ENCODE measurements around the gene IMMP2L. TPM values are rescaled to one million over a fixed set of nuclear protein-coding genes. Genes with fewer than 3 reads are reported as not detected.

IMMP2L gene
- total and polyA plus RNA-seq, 2 of the 4 experiments (the other 2 are of a cell fraction): 5.8 to 9.3 TPM

DNA sequence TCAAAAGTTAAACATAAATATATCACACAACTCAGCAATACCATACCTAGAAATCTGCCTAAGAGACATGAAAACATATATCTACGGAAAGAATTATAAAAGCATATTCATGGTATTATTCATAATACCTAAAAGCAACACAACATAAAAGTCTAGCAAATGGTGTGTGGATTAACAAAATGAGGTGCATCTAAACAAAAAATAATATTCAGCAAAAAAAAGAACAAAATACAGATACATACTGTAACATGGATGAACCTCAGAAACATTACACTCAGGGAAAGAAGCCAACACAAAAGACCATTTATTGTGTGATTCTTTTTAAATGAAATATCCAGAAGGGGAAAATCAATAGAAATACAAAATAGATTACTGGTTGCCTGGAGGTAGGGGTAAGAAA, 155.0 kb downstream of the IMMP2L start:
- no peak overlapping the region for H4K5ac ChIP-seq (ENCODE audit: low read depth, low read length)
- H3K9me3 ChIP-seq (ENCODE audit: control insufficient read depth, insufficient read depth, low read length): no peaks in the 10 kb centered on the region
- no peak overlapping the region for H3K4ac ChIP-seq (ENCODE audit: low read depth, low read length)
- no peak overlapping the region for H3K4me2 ChIP-seq (ENCODE audit: low read depth, low read length)
- peaks cover 4% of the 10 kb centered on the region; the same call in 1 of the 2 replicates for H3K4me1 ChIP-seq (ENCODE audit: control insufficient read depth, insufficient read depth, low read length)
- no peak overlapping the region for H3K4me3 ChIP-seq (ENCODE audit: insufficient read depth, low read depth, low read length)
- in situ Hi-C loops (cut with MboI; ENCODE audit: low sequenced_read_pairs): no loop called here
- dilution Hi-C loops (cut with HindIII; ENCODE audit: low sequenced_read_pairs, unreplicated experiment): no loop called here
- H2BK5ac ChIP-seq (ENCODE audit: low read depth, low read length, poor library complexity, severe bottlenecking): no peak overlapping the region
- no peak overlapping the region for H2AFZ ChIP-seq (replicated peaks; ENCODE audit: low read length, poor library complexity)
- no peaks in the 10 kb centered on the region; the same call in 1 of the 2 replicates for H3K9me1 ChIP-seq (ENCODE audit: insufficient read depth, low read length)
- no peak overlapping the region for H3K27ac ChIP-seq (ENCODE audit: insufficient read depth, low read length)
- H3K14ac ChIP-seq (replicated peaks; ENCODE audit: low read depth, low read length): no peak overlapping the region
- no peak overlapping the region for H3K18ac ChIP-seq (ENCODE audit: low read depth, low read length)
- DNase-seq (no peak), ATAC-seq (ENCODE audit: low read depth) (no peak)
- no peak overlapping the region for H2BK120ac ChIP-seq (ENCODE audit: low read depth, low read length)
- H4K8ac ChIP-seq (ENCODE audit: low read depth in 2 of 2, low read length in 2 of 2): no peak overlapping the region
- no peak overlapping the region for H3K56ac ChIP-seq (ENCODE audit: extremely low read depth, insufficient read depth, low read length)
- ChIA-PET CTCF (no interaction called here), POLR2A (ENCODE audit: unreplicated experiment) (no interaction called here)
- H3K9ac ChIP-seq (ENCODE audit: low read depth, low read length): no peak overlapping the region
- no peaks in the 10 kb centered on the region for H3K36me3 ChIP-seq (ENCODE audit: control insufficient read depth, insufficient read depth, low read length)
- no peaks in the 10 kb centered on the region for H4K20me1 ChIP-seq (ENCODE audit: insufficient read depth, low read length)
- H2BK20ac ChIP-seq (ENCODE audit: low read depth, low read length): no peak overlapping the region
- H3K23ac ChIP-seq (ENCODE audit: low read depth, low read length): no peak overlapping the region
- H2AK5ac ChIP-seq (ENCODE audit: low read depth, low read length): no peak overlapping the region
- no CpG with 5 or more reads among the region's 1 CpG for WGBS, 2 experiments (ENCODE audit: extremely low coverage in 2 of 2, insufficient read length in 1 of 2)
- H3K27me3 ChIP-seq (ENCODE audit: control insufficient read depth, insufficient read depth, low read length): no peaks in the 10 kb centered on the region
- no peak overlapping the region for H4K91ac ChIP-seq (ENCODE audit: insufficient read depth, low read depth, low read length)
- TF ChIP-seq BHLHE40 (IDR thresholded peaks at IDR 0.05; ENCODE audit: low read depth, low read length): no peak
- H3K79me1 ChIP-seq (ENCODE audit: low read depth in 1 of 2, low read length in 2 of 2): no peaks in the 10 kb centered on the region
- intact Hi-C loops (cut with micrococcal nuclease): no loop called here
- BruUV-seq (replicated peaks): no TSS peak
- no peak overlapping the region for H2BK15ac ChIP-seq (ENCODE audit: low read depth, low read length)
- H2AK9ac ChIP-seq (replicated peaks; ENCODE audit: low read depth, low read length, poor library complexity): no peak overlapping the region
